H1 (cell line): ENCODE results near the gene DNAJB1. TPM values are rescaled to one million over a fixed set of nuclear protein-coding genes. Genes with fewer than 3 reads are reported as not detected.

Source experiments
- ASH2L ChIP-seq: fragments of 200-600, 300-600 bp; sonication (generic); IDR thresholded peaks from one replicate; pipeline ENCODE4 v1.7.1; 2017; ENCODE audit warnings: low read length
- BACH1 ChIP-seq: IDR thresholded peaks from 2 replicates; pipeline ENCODE4 v1.6.1; 2012; ENCODE audit warnings: low read length, improper control_type of control experiment
- CREB1 ChIP-seq: IDR thresholded peaks from 2 replicates; pipeline ENCODE4 v1.6.1; 2012; ENCODE audit warnings: inconsistent platforms
- EGR1 ChIP-seq: IDR thresholded peaks from 2 replicates; pipeline ENCODE4 v1.6.1; 2011; ENCODE audit warnings: low read depth, low read length, borderline replicate concordance
- EP300 ChIP-seq, 2 experiments: IDR thresholded peaks; 1 replicate in 1 of 2; 2 replicates in 1 of 2; pipeline ENCODE4 v1.6.1; 2011 to 2012; ENCODE audit warnings: low read depth in 2 of 2, low read length in 2 of 2, mild to moderate bottlenecking in 2 of 2, borderline replicate concordance in 1 of 2, inconsistent platforms in 1 of 2, moderate library complexity in 1 of 2
- JUN ChIP-seq: IDR thresholded peaks from 2 replicates; pipeline ENCODE4 v1.6.1; 2011; ENCODE audit warnings: low read depth, mild to moderate bottlenecking, improper control_type of control experiment, low read length
- KDM4A ChIP-seq: IDR thresholded peaks from one replicate; pipeline ENCODE4 v1.7.1; 2012; ENCODE audit warnings: low read depth, mild to moderate bottlenecking, moderate library complexity, low read length, inconsistent platforms; ENCODE audit not compliant: severe bottlenecking
- KDM5A ChIP-seq: fragments of 200-600 bp; IDR thresholded peaks from 2 replicates; pipeline ENCODE4 v1.7.1; 2012; ENCODE audit warnings: mild to moderate bottlenecking, low read length, inconsistent platforms, mixed read lengths
- MAFK ChIP-seq: IDR thresholded peaks from 2 replicates; pipeline ENCODE4 v1.6.1; 2012; ENCODE audit warnings: low read depth, mild to moderate bottlenecking, improper control_type of control experiment, low read length
- NRF1 ChIP-seq: IDR thresholded peaks from 2 replicates; pipeline ENCODE4 v1.6.1; 2011; ENCODE audit warnings: mild to moderate bottlenecking, low read depth, low read length, improper control_type of control experiment
- POLR2A ChIP-seq, 2 experiments: IDR thresholded peaks; 1 replicate in 1 of 2; 2 replicates in 1 of 2; pipeline ENCODE4 v1.6.1; 2011; ENCODE audit warnings: low read depth in 2 of 2, low read length in 2 of 2, mild to moderate bottlenecking in 2 of 2; ENCODE audit errors: control extremely low read depth in 1 of 2
- RFX5 ChIP-seq: IDR thresholded peaks from 2 replicates; pipeline ENCODE4 v1.6.1; 2011; ENCODE audit warnings: low read depth, low read length, improper control_type of control experiment, borderline replicate concordance
- SIN3A ChIP-seq, 2 experiments: IDR thresholded peaks in 1 of 2; conservative IDR thresholded peaks in 1 of 2; 2 replicates each; pipeline ENCODE4 v1.6.1; 2011 to 2012; ENCODE audit warnings: low read length in 2 of 2, improper control_type of control experiment in 1 of 2, low read depth in 1 of 2, mild to moderate bottlenecking in 1 of 2
- SIRT6 ChIP-seq: IDR thresholded peaks from one replicate; pipeline ENCODE4 v1.7.1; 2012; ENCODE audit warnings: low read length, inconsistent platforms
- SIX5 ChIP-seq: IDR thresholded peaks from 2 replicates; pipeline ENCODE4 v1.6.1; 2011; ENCODE audit warnings: mild to moderate bottlenecking, low read depth, low read length
- SP1 ChIP-seq: IDR thresholded peaks from 2 replicates; pipeline ENCODE4 v1.6.1; 2011; ENCODE audit warnings: low read depth, low read length
- TBP ChIP-seq: IDR thresholded peaks from 2 replicates; pipeline ENCODE4 v1.6.1; 2011; ENCODE audit warnings: low read depth, low read length, improper control_type of control experiment
- TEAD4 ChIP-seq: IDR thresholded peaks from 2 replicates; pipeline ENCODE4 v1.6.1; 2012; ENCODE audit warnings: low read depth, low read length, inconsistent platforms, mixed read lengths
- polyA plus RNA-seq, 7 experiments: library from polyadenylated mRNA; depleted of rRNA in 3 of 7; stranded (reverse) in 5 of 7; unstranded in 2 of 7; fragments of >200 nt in 5 of 7; fragments of 200-250 nt in 2 of 7; gene quantifications; 1 replicate in 5 of 7; 2 replicates in 1 of 7; 4 replicates in 1 of 7; pipeline versions ENCODE4 v1.2.1 to v1.2.3, GENCODE V29; 2011 to 2013; ENCODE audit warnings: missing spikeins in 2 of 7, mixed read lengths in 2 of 7
- total RNA-seq: library from RNA; stranded (reverse); fragmentation: NEBNext Ultra II Directional; extraction: Animal tissue kit (Norgen Biotek cat#: 25700); gene quantifications from 2 replicates; pipeline ENCODE4 v1.2.1, GENCODE V29; 2021
- TF ChIP-seq, protein P1 (sequence below): IDR thresholded peaks from 2 replicates; pipeline ENCODE4 v1.6.1; 2012; ENCODE audit warnings: inconsistent platforms
- TF ChIP-seq, protein P2 (sequence below): IDR thresholded peaks from 2 replicates; pipeline ENCODE4 v1.6.1; 2012; ENCODE audit warnings: low read length, inconsistent platforms

DNAJB1 gene
- total and polyA plus RNA-seq, 2 of the 8 experiments (the other 6 are each of a cell fraction or from before 2014, with no cell fraction given), result 62.9 to 64.3 TPM

DNA sequence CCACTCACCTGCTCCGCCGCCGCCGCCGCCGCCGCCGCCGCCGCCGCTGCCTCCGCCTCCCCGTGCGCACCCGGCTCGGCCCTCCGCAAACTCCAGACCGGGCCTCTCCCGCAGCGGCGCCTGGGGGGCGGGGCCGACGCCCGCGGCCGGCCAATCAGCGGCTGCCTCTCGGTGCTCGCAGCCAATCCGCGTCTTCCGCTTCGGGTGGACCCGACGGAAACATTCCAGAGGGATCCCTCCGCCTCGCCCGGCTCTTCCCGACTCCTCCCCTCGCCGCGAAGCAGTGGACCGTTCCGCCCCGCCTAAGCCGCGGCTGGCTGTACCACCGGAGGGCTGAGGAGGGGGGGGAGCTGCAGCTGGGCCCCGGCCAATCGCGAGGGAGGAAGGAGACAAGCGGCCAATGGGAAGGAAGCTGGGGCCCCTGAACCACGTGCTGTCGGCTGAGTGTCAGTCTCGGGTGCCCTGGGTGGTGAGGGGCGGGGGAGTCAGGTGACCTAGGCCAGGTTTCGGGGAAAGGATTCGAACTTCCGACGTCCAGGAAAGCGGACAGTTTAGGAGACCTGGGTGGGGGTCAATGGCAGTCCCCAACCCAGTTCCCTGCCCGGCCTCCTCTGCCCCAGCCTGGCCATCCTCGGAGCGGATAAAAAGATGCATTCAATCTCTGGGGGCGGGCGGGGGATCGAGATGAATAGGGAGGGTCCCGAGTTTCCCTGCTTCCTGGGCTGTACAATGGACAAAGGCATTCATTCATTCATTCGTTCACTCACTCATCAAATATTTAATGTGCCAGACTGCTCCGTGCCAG lies 22.0 kb downstream of the DNAJB1 start, which contains the start of gene GIPC1 (continued):
- TF ChIP-seq KDM5A (no peak), BACH1 (no peak), EGR1 (no peak; the same call in 1 of the 2 replicates), TEAD4 (peak; percentile 84), POLR2A (IDR thresholded peaks at IDR 0.05; ENCODE audit: control extremely low read depth in 1 of 2, low read depth in 2 of 2, low read length in 2 of 2) (no peak), NRF1 (no peak), SIN3A (conservative IDR thresholded peaks at IDR 0.05 in 1 of 2, IDR thresholded peaks at IDR 0.05 in 1 of 2; ENCODE audit: low read depth in 1 of 2, low read length in 2 of 2) (peak in 1 of 2 experiments; percentile 80; a peak in 2 of 4 replicates), SIX5 (0 out of 2 replicates have a peak, but pooled peaks have one; percentile 42), JUN (no peak), ASH2L (no peak), TBP (peak; percentile 40; the same call in 1 of the 2 replicates), RFX5 (no peak), EP300 (IDR thresholded peaks at IDR 0.05; ENCODE audit: borderline replicate concordance in 1 of 2, low read depth in 2 of 2, low read length in 2 of 2) (peak in 1 of 2 experiments; percentile 100; a peak in 2 of 3 replicates), CREB1 (peak; percentile 62), MAFK (no peak), SP1 (peak; percentile 85), SIRT6 (no peak), KDM4A (peak; percentile 49)
- TF ChIP-seq, protein P1, sequence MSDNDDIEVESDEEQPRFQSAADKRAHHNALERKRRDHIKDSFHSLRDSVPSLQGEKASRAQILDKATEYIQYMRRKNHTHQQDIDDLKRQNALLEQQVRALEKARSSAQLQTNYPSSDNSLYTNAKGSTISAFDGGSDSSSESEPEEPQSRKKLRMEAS, result peak; percentile 93
- TF ChIP-seq, protein P2, sequence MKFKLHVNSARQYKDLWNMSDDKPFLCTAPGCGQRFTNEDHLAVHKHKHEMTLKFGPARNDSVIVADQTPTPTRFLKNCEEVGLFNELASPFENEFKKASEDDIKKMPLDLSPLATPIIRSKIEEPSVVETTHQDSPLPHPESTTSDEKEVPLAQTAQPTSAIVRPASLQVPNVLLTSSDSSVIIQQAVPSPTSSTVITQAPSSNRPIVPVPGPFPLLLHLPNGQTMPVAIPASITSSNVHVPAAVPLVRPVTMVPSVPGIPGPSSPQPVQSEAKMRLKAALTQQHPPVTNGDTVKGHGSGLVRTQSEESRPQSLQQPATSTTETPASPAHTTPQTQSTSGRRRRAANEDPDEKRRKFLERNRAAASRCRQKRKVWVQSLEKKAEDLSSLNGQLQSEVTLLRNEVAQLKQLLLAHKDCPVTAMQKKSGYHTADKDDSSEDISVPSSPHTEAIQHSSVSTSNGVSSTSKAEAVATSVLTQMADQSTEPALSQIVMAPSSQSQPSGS, result no peak
